Peyer's patch (tissue), 4 donors: ENCODE data around the gene PIGR. TPM values are rescaled to one million over a fixed set of nuclear protein-coding genes. Genes with fewer than 3 reads are reported as not detected.

Experiments used
- DNase-seq, 3 donors: peaks; one replicate each; pipeline ENCODE4 v3.0.0-alpha.2; 2017 to 2019
- H3K27ac ChIP-seq, 4 donors: fragments of 200-600 bp; sonication (generic); one replicate each; pipeline ENCODE4 v1.5.1; 2016 to 2019
- H3K27me3 ChIP-seq, 2 donors: fragments of 200-600 bp; sonication (generic); one replicate each; pipeline ENCODE4 v1.5.1; 2019
- H3K36me3 ChIP-seq, 3 donors: fragments of 200-600 bp; sonication (generic); one replicate each; pipeline ENCODE4 v1.5.1; 2016 to 2019
- H3K4me1 ChIP-seq, 4 donors: fragments of 200-600 bp; sonication (generic); one replicate each; pipeline ENCODE4 v1.5.1; 2016 to 2019
- H3K4me3 ChIP-seq, 4 donors: fragments of 200-600 bp; sonication (generic); 1 replicate in 3 of 4; 2 replicates in 1 of 4; pipeline ENCODE4 v1.5.1; 2016 to 2019; ENCODE audit warnings: mild to moderate bottlenecking in 1 of 4
- H3K9me3 ChIP-seq, 4 donors: fragments of 200-600 bp; sonication (generic); one replicate each; pipeline ENCODE4 v1.5.1; 2016 to 2019; ENCODE audit warnings: mild to moderate bottlenecking in 1 of 4
- POLR2A ChIP-seq, 2 donors: fragments of 450-650 bp; IDR thresholded peaks; one replicate each; pipeline ENCODE4 v1.5.1; 2017; ENCODE audit warnings: antibody characterized with exemption in 2 of 2, mild to moderate bottlenecking in 2 of 2, moderate library complexity in 2 of 2
- total RNA-seq, 4 donors: library from RNA; depleted of rRNA; stranded (reverse); fragments of >200 nt; gene quantifications; one replicate each; pipeline ENCODE4 v1.1.0, GENCODE V29; 2016
- TF ChIP-seq, protein P1 (sequence below), 6 experiments: fragments of 450-650 bp in 4 of 6; fragments of 200-600 bp in 2 of 6; sonication (generic) in 1 of 6; IDR thresholded peaks; one replicate each; pipeline ENCODE4 v1.5.1; 2017 to 2019; ENCODE audit warnings: antibody characterized with exemption in 6 of 6, mild to moderate bottlenecking in 3 of 6, moderate library complexity in 1 of 6

PIGR gene
- total RNA-seq, 4 donors from 2014 or later = 588 to 3,176 (median 2,192) TPM

- Histone ChIP-seq H3K4me1 (peaks cover 0 to 34% (median 4%) of the 10 kb centered on the region in 4 donors), H3K9me3 (no peaks in the 10 kb centered on the region), H3K27me3 (no peaks in the 10 kb centered on the region), H3K4me3 (no peak overlapping the region), H3K27ac (peak overlapping the region in 1 of 4 donors; percentile 20), H3K36me3 (peaks cover 0 to 4% (median 0%) of the 10 kb centered on the region in 3 donors)
- TF ChIP-seq POLR2A (IDR thresholded peaks at IDR 0.05) = no peak
- TF ChIP-seq, protein P1, sequence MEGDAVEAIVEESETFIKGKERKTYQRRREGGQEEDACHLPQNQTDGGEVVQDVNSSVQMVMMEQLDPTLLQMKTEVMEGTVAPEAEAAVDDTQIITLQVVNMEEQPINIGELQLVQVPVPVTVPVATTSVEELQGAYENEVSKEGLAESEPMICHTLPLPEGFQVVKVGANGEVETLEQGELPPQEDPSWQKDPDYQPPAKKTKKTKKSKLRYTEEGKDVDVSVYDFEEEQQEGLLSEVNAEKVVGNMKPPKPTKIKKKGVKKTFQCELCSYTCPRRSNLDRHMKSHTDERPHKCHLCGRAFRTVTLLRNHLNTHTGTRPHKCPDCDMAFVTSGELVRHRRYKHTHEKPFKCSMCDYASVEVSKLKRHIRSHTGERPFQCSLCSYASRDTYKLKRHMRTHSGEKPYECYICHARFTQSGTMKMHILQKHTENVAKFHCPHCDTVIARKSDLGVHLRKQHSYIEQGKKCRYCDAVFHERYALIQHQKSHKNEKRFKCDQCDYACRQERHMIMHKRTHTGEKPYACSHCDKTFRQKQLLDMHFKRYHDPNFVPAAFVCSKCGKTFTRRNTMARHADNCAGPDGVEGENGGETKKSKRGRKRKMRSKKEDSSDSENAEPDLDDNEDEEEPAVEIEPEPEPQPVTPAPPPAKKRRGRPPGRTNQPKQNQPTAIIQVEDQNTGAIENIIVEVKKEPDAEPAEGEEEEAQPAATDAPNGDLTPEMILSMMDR (IDR thresholded peaks at IDR 0.05) = no peak
- DNase-seq = no peak
Observed at GRCh38 chr1:206940588-206940936, 5.7 kb downstream of the PIGR start.

DNA sequence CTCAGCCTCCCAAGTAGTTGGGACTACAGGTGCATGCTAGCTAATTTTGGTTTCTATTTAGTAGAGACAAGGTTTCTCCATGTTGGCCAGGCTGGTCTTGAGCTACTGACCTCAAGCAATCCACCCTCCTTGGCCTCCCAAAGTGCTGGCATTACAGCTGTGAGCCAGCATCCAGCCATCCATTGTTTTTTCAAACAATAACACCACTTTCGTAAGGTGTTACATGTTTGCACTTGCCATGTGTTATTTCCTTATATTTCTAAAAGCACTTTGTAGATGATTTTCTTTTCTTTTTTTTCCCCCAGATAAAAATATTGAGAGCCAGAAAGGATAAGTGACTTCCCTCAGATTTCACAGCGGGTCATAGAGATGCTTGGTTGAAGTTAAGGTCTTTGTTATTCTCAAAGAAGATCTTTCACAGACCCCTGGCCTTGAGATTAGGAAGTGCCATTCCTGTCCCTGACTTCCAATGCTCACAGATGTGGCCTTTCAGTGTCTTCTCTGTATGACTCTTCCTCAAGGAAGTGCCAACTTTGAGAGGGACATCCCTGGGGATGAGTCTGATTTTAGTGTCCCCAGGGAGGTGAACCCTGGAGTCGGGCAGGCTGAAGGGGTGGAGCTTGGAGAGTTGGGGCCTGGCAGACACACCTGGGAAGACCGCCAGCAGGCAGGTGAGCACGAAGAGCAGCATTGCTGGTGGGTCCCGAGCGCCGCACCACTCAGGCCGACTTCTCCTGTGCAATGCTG is 6.3 kb downstream of the PIGR start:
- H3K27me3 ChIP-seq = no peaks in the 10 kb centered on the region
- H3K36me3 ChIP-seq = peaks cover 0 to 10% (median 0%) of the 10 kb centered on the region in 3 donors
- no peaks in the 10 kb centered on the region for H3K9me3 ChIP-seq
- DNase-seq = peak in 1 of 3 donors; percentile 75
- H3K4me3 ChIP-seq = no peak overlapping the region
- peaks cover 0 to 34% (median 4%) of the 10 kb centered on the region in 4 donors for H3K4me1 ChIP-seq
- TF ChIP-seq, protein P1 (IDR thresholded peaks at IDR 0.05) = no peak
- no peak for TF ChIP-seq POLR2A (IDR thresholded peaks at IDR 0.05)
- H3K27ac ChIP-seq = peak overlapping the region in 1 of 4 donors; percentile 20

DNA sequence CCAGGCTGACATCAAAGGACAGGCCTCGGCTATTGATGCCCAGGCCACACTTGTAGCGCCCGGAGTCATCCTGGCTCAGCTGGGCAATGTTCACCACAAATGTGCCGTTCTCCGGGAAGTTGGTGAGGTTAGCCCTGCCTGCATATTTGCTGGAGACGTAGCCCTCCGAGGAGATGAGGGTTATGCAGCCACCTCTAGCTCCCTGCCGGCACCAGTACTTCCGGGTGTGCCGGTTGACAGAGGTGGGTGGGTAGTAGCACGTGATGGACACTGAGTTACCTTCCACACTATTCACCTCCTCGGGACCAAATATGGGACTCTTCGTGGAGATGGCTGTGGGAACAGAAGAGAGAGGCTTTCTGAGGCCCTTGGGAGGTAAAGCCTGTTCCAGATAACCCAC is 7.1 kb downstream of the PIGR start:
- no peak overlapping the region for H3K4me3 ChIP-seq
- no peak for TF ChIP-seq POLR2A (IDR thresholded peaks at IDR 0.05)
- TF ChIP-seq, protein P1 (IDR thresholded peaks at IDR 0.05) = no peak
- no peak for DNase-seq
- no peaks in the 10 kb centered on the region for H3K9me3 ChIP-seq
- peaks cover 0 to 10% (median 0%) of the 10 kb centered on the region in 3 donors for H3K36me3 ChIP-seq
- H3K4me1 ChIP-seq = peaks cover 0 to 34% (median 4%) of the 10 kb centered on the region in 4 donors
- H3K27me3 ChIP-seq = no peaks in the 10 kb centered on the region
- peak overlapping the region in 1 of 4 donors; percentile 2 for H3K27ac ChIP-seq

GRCh38 chr1:206937425-206937824 is 8.8 kb downstream of the PIGR start:
- H3K9me3 ChIP-seq = no peaks in the 10 kb centered on the region
- H3K27me3 ChIP-seq = no peaks in the 10 kb centered on the region
- H3K27ac ChIP-seq = peak overlapping the region in 1 of 4 donors; percentile 28
- H3K4me3 ChIP-seq = no peak overlapping the region
- peaks cover 0 to 14% (median 0%) of the 10 kb centered on the region in 3 donors for H3K36me3 ChIP-seq
- peaks cover 4 to 31% (median 7%) of the 10 kb centered on the region in 4 donors for H3K4me1 ChIP-seq
- no peak for TF ChIP-seq POLR2A (IDR thresholded peaks at IDR 0.05)
- TF ChIP-seq, protein P1 (IDR thresholded peaks at IDR 0.05) = peak in 2 of 6 experiments; percentile 17 to 24
- no peak for DNase-seq

GRCh38 chr1:206935491-206936067 is 10.7 kb downstream of the PIGR start:
- Histone ChIP-seq H3K36me3 (peaks cover 0 to 16% (median 0%) of the 10 kb centered on the region in 3 donors), H3K4me1 (peaks cover 2 to 16% (median 10%) of the 10 kb centered on the region in 4 donors), H3K4me3 (no peak overlapping the region), H3K27ac (no peak overlapping the region), H3K9me3 (no peaks in the 10 kb centered on the region), H3K27me3 (no peaks in the 10 kb centered on the region)
- peak in 1 of 3 donors; percentile 69 for DNase-seq
- TF ChIP-seq, protein P1 (IDR thresholded peaks at IDR 0.05) = peak; percentile 13 to 74 (median 58)
- no peak for TF ChIP-seq POLR2A (IDR thresholded peaks at IDR 0.05)
